Fibroblast of lung (primary cell): ENCODE data around the gene ADGRV1. TPM values are rescaled to one million over a fixed set of nuclear protein-coding genes. Genes with fewer than 3 reads are reported as not detected.

Source experiments
- DNase-seq, 2 donors: peaks; one replicate each; pipeline versions ENCODE4 v3.0.0 to v3.0.0-alpha.2; 2010; ENCODE audit warnings: low read depth in 2 of 2
- H2AFZ ChIP-seq: 2 replicates; pipeline ENCODE4 v1.5.1; 2012; ENCODE audit warnings: low read length, control low read depth, inconsistent platforms
- H3K27ac ChIP-seq: 2 replicates; pipeline ENCODE4 v1.5.1; 2011; ENCODE audit warnings: low read length, control low read depth; ENCODE audit not compliant: insufficient read depth
- H3K27me3 ChIP-seq: 2 replicates; pipeline ENCODE4 v1.5.1; 2011; ENCODE audit warnings: mild to moderate bottlenecking, low read length; ENCODE audit not compliant: control insufficient read depth, insufficient read depth
- H3K36me3 ChIP-seq: 2 replicates; pipeline ENCODE4 v1.5.1; 2011; ENCODE audit warnings: low read length; ENCODE audit not compliant: control insufficient read depth, insufficient read depth
- H3K4me1 ChIP-seq: 2 replicates; pipeline ENCODE4 v1.5.1; 2011; ENCODE audit warnings: low read length; ENCODE audit not compliant: control insufficient read depth, insufficient read depth; ENCODE audit errors: extremely low read depth
- H3K4me2 ChIP-seq: 2 replicates; pipeline ENCODE4 v1.5.1; 2011; ENCODE audit warnings: low read length, control low read depth; ENCODE audit not compliant: insufficient read depth; ENCODE audit errors: extremely low read depth
- H3K4me3 ChIP-seq, 4 experiments: fragments of 200-600 bp in 1 of 4; sonication (generic) in 1 of 4; replicated peaks in 1 of 4; 2 replicates each; pipeline ENCODE4 v1.5.1; 2011 to 2016; ENCODE audit warnings: low read length in 4 of 4, low read depth in 3 of 4, mild to moderate bottlenecking in 3 of 4, control low read depth in 2 of 4, inconsistent platforms in 1 of 4, mixed read lengths in 1 of 4; ENCODE audit not compliant: insufficient read depth in 1 of 4; ENCODE audit errors: control extremely low read depth in 1 of 4
- H3K79me2 ChIP-seq: 2 replicates; pipeline ENCODE4 v1.5.1; 2012; ENCODE audit warnings: mild to moderate bottlenecking, low read length, inconsistent platforms; ENCODE audit not compliant: control insufficient read depth, insufficient read depth
- H3K9ac ChIP-seq: 2 replicates; pipeline ENCODE4 v1.5.1; 2011; ENCODE audit warnings: mild to moderate bottlenecking, low read length, control low read depth; ENCODE audit not compliant: insufficient read depth
- H3K9me3 ChIP-seq: 2 replicates; pipeline ENCODE4 v1.5.1; 2012; ENCODE audit warnings: low read depth, low read length; ENCODE audit not compliant: control insufficient read depth, insufficient read depth
- H4K20me1 ChIP-seq: 2 replicates; pipeline ENCODE4 v1.5.1; 2011; ENCODE audit warnings: low read length; ENCODE audit not compliant: control insufficient read depth, insufficient read depth; ENCODE audit errors: extremely low read depth
- CTCF ChIP-seq, 2 donors: IDR thresholded peaks in 1 of 2; conservative IDR thresholded peaks in 1 of 2; 1 replicate in 1 of 2; 2 replicates in 1 of 2; pipeline ENCODE4 v1.5.1; 2011 to 2012; ENCODE audit warnings: low read length in 2 of 2, control low read depth in 1 of 2, inconsistent platforms in 1 of 2, low read depth in 1 of 2, mild to moderate bottlenecking in 1 of 2
- EZH2 ChIP-seq: IDR thresholded peaks from 2 replicates; pipeline ENCODE4 v1.5.1; 2012; ENCODE audit warnings: low read length, control low read depth, mild to moderate bottlenecking; ENCODE audit errors: missing control alignments
- polyA plus RNA-seq, 2 donors: library from polyadenylated mRNA; depleted of rRNA in 1 of 2; stranded (reverse) in 1 of 2; unstranded in 1 of 2; fragments of >200 nt; gene quantifications; 2 replicates each; pipeline ENCODE4 v1.2.1, GENCODE V29; 2011 to 2012; ENCODE audit warnings: missing spikeins in 1 of 2
- total RNA-seq: library from RNA; depleted of rRNA; stranded (reverse); fragments of >200 nt; gene quantifications from 2 replicates; pipeline ENCODE4 v1.2.1, GENCODE V29; 2014

ADGRV1 gene
- total and polyA plus RNA-seq, 2 donors (not counting 1 experiment from before 2014, with no cell fraction given) = 0.15 to 0.17 TPM

DNA sequence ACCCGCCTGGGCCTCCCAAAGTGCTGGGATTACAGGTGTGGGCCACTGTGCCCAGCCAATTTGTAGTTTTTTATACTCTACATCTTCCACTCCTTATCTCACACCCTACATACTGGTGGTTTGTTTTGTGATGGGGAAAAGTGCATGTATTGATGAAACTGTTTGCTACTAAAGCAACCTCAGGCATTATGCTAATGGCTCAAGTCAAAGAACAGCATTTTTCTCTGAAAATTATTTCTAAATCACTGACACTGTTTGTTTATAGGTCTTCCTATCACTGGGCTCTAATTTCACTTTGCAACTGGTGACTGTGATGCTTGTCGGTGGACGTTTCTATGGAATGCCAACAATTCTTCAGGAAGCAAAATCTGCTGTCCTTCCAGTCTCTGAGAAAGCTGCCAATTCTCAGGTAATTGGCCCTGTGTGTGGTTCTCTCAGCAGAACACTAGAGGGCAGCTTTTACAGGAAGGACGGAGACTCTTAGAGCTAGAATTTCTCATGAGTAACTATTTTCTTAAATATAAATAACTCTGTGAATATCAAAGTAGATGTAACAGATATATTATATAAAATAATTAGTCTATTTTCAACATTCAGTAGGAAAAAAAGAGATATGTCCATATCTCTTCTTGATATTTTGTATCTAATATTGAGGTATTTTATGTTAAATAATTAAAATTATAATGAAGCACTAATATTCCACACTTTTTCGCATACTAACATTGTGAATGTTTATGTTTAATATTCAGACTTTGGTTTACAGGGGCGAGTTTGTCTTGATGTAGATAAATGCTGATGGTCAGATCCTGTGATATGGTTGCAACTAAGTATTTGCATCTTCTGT lies 244.1 kb downstream of the ADGRV1 start:
- TF ChIP-seq CTCF (conservative IDR thresholded peaks at IDR 0.05 in 1 of 2, IDR thresholded peaks at IDR 0.05 in 1 of 2; ENCODE audit: low read depth in 1 of 2, low read length in 2 of 2) = peak; percentile 77 to 86
- no peak for TF ChIP-seq EZH2
- H3K27ac ChIP-seq = no peak overlapping the region
- H4K20me1 ChIP-seq = no peaks in the 10 kb centered on the region
- no peak overlapping the region for H2AFZ ChIP-seq
- no peaks in the 10 kb centered on the region for H3K4me1 ChIP-seq
- no peaks in the 10 kb centered on the region for H3K36me3 ChIP-seq
- no peaks in the 10 kb centered on the region for H3K27me3 ChIP-seq
- H3K9ac ChIP-seq = no peak overlapping the region
- H3K9me3 ChIP-seq = no peaks in the 10 kb centered on the region
- no peak overlapping the region for H3K4me2 ChIP-seq
- H3K4me3 ChIP-seq = no peak overlapping the region
- H3K79me2 ChIP-seq = no peaks in the 10 kb centered on the region
- peak; percentile 25 to 41 for DNase-seq

GRCh38 chr5:90803381-90803780 lies 244.8 kb downstream of the ADGRV1 start:
- no peaks in the 10 kb centered on the region for H3K36me3 ChIP-seq
- no peak overlapping the region for H3K27ac ChIP-seq
- no peaks in the 10 kb centered on the region for H3K79me2 ChIP-seq
- H3K9ac ChIP-seq = no peak overlapping the region
- DNase-seq = no peak
- no peaks in the 10 kb centered on the region for H3K9me3 ChIP-seq
- TF ChIP-seq CTCF (conservative IDR thresholded peaks at IDR 0.05 in 1 of 2, IDR thresholded peaks at IDR 0.05 in 1 of 2; ENCODE audit: low read depth in 1 of 2, low read length in 2 of 2) (no peak), EZH2 (no peak)
- H4K20me1 ChIP-seq = no peaks in the 10 kb centered on the region
- H3K4me3 ChIP-seq = no peak overlapping the region
- no peaks in the 10 kb centered on the region for H3K4me1 ChIP-seq
- H2AFZ ChIP-seq = no peak overlapping the region
- no peak overlapping the region for H3K4me2 ChIP-seq
- H3K27me3 ChIP-seq = no peaks in the 10 kb centered on the region

GRCh38 chr5:90803876-90804275 lies 245.3 kb downstream of the ADGRV1 start:
- Histone ChIP-seq H3K4me2 (no peak overlapping the region), H3K9me3 (no peaks in the 10 kb centered on the region), H3K79me2 (no peaks in the 10 kb centered on the region), H3K4me3 (no peak overlapping the region), H3K4me1 (no peaks in the 10 kb centered on the region), H3K27me3 (no peaks in the 10 kb centered on the region), H2AFZ (no peak overlapping the region), H3K27ac (no peak overlapping the region), H4K20me1 (no peaks in the 10 kb centered on the region), H3K36me3 (no peaks in the 10 kb centered on the region), H3K9ac (no peak overlapping the region)
- DNase-seq = peak; percentile 8 to 15
- TF ChIP-seq EZH2 (no peak), CTCF (conservative IDR thresholded peaks at IDR 0.05 in 1 of 2, IDR thresholded peaks at IDR 0.05 in 1 of 2; ENCODE audit: low read depth in 1 of 2, low read length in 2 of 2) (no peak)
